ENCODE measurements around the gene SERPINA4.

Gene SERPINA4

GRCh38 chr14:94550041-94550440, 11.2 kb upstream of the SERPINA4 start:
- Histone ChIP-seq H2AFZ (ENCODE audit: low read length) (0 out of 2 replicates have a peak overlapping the region, but pooled peaks have one; percentile 44), H3F3A (ENCODE audit: low read depth) (no peaks in the 10 kb centered on the region), H3K4me1 (ENCODE audit: insufficient read depth, low read length, poor library complexity, severe bottlenecking) (no peaks in the 10 kb centered on the region), H3K4me2 (ENCODE audit: low read depth, low read length, poor library complexity, severe bottlenecking) (no peak overlapping the region), H3K4me3 (ENCODE audit: low read length, poor library complexity, severe bottlenecking) (no peak overlapping the region), H4K20me1 (ENCODE audit: insufficient read depth, low read length, poor library complexity, severe bottlenecking) (no peaks in the 10 kb centered on the region), H3K36me3 (ENCODE audit: insufficient read depth, low read length) (no peaks in the 10 kb centered on the region), H3K79me2 (ENCODE audit: insufficient read depth, low read length) (no peaks in the 10 kb centered on the region), H3K27me3 (ENCODE audit: insufficient read depth, low read length, poor library complexity, severe bottlenecking) (no peaks in the 10 kb centered on the region), H3K9me2 (replicated peaks; ENCODE audit: low read depth, low read length) (no peaks in the 10 kb centered on the region), H3K9me3 (ENCODE audit: insufficient read depth, low read depth, low read length) (no peaks in the 10 kb centered on the region), H3K9ac (ENCODE audit: low read depth, low read length, poor library complexity, severe bottlenecking) (no peak overlapping the region)
- no peak for TF ChIP-seq CTCF (conservative IDR thresholded peaks at IDR 0.05; ENCODE audit: low read length)
- no peak for TF ChIP-seq EZH2phosphoT487 (IDR thresholded peaks at IDR 0.05; ENCODE audit: borderline replicate concordance)

GRCh38 chr14:94555991-94556390, 5.3 kb upstream of the SERPINA4 start:
- H2AFZ ChIP-seq (ENCODE audit: low read length), result no peak overlapping the region
- H3K9ac ChIP-seq (ENCODE audit: low read depth, low read length, poor library complexity, severe bottlenecking), result no peak overlapping the region
- no peak for TF ChIP-seq EZH2phosphoT487 (IDR thresholded peaks at IDR 0.05; ENCODE audit: borderline replicate concordance)
- TF ChIP-seq CTCF (conservative IDR thresholded peaks at IDR 0.05; ENCODE audit: low read length), result no peak

GRCh38 chr14:94557327-94557726, 3.9 kb upstream of the SERPINA4 start:
- no peaks in the 10 kb centered on the region for H3F3A ChIP-seq (ENCODE audit: low read depth)
- H3K27me3 ChIP-seq (ENCODE audit: insufficient read depth, low read length, poor library complexity, severe bottlenecking), result no peaks in the 10 kb centered on the region
- H3K36me3 ChIP-seq (ENCODE audit: insufficient read depth, low read length), result no peaks in the 10 kb centered on the region
- H2AFZ ChIP-seq (ENCODE audit: low read length), result no peak overlapping the region
- H3K4me2 ChIP-seq (ENCODE audit: low read depth, low read length, poor library complexity, severe bottlenecking), result no peak overlapping the region
- no peaks in the 10 kb centered on the region for H3K9me2 ChIP-seq (replicated peaks; ENCODE audit: low read depth, low read length)
- TF ChIP-seq EZH2phosphoT487 (IDR thresholded peaks at IDR 0.05; ENCODE audit: borderline replicate concordance) (no peak), CTCF (conservative IDR thresholded peaks at IDR 0.05; ENCODE audit: low read length) (no peak)
- H3K9me3 ChIP-seq (ENCODE audit: insufficient read depth, low read depth, low read length), result peaks cover 9% of the 10 kb centered on the region; the same call in 1 of the 2 replicates
- no peaks in the 10 kb centered on the region for H4K20me1 ChIP-seq (ENCODE audit: insufficient read depth, low read length, poor library complexity, severe bottlenecking)
- no peak overlapping the region for H3K4me3 ChIP-seq (ENCODE audit: low read length, poor library complexity, severe bottlenecking)
- H3K9ac ChIP-seq (ENCODE audit: low read depth, low read length, poor library complexity, severe bottlenecking), result no peak overlapping the region
- H3K79me2 ChIP-seq (ENCODE audit: insufficient read depth, low read length), result no peaks in the 10 kb centered on the region
- no peaks in the 10 kb centered on the region for H3K4me1 ChIP-seq (ENCODE audit: insufficient read depth, low read length, poor library complexity, severe bottlenecking)

More at GRCh38 chr14:94555991-94556390, 5.3 kb upstream of the SERPINA4 start:
- Histone ChIP-seq H3F3A (ENCODE audit: low read depth) (no peaks in the 10 kb centered on the region), H3K79me2 (ENCODE audit: insufficient read depth, low read length) (no peaks in the 10 kb centered on the region), H3K4me3 (ENCODE audit: low read length, poor library complexity, severe bottlenecking) (no peak overlapping the region), H3K4me2 (ENCODE audit: low read depth, low read length, poor library complexity, severe bottlenecking) (no peak overlapping the region), H4K20me1 (ENCODE audit: insufficient read depth, low read length, poor library complexity, severe bottlenecking) (no peaks in the 10 kb centered on the region), H3K4me1 (ENCODE audit: insufficient read depth, low read length, poor library complexity, severe bottlenecking) (no peaks in the 10 kb centered on the region), H3K9me3 (ENCODE audit: insufficient read depth, low read depth, low read length) (peaks cover 9% of the 10 kb centered on the region; the same call in 1 of the 2 replicates), H3K27me3 (ENCODE audit: insufficient read depth, low read length, poor library complexity, severe bottlenecking) (no peaks in the 10 kb centered on the region), H3K9me2 (replicated peaks; ENCODE audit: low read depth, low read length) (no peaks in the 10 kb centered on the region), H3K36me3 (ENCODE audit: insufficient read depth, low read length) (no peaks in the 10 kb centered on the region)

All from Loucy (cell line).